A673 (cell line): ENCODE results near the gene KCNQ1. TPM values are rescaled to one million over a fixed set of nuclear protein-coding genes. Genes with fewer than 3 reads are reported as not detected.

ENCODE experiments used
- BruUV-seq: library from RNA; stranded (reverse); fragments of 400-500 nt; replicated peaks from 2 replicates; lab custom pipeline; 2021; lab: Mats Ljungman, UMichigan
- CTCF ChIA-PET: fragments of 300-600 bp; sonication (Branson Sonifier 250); formaldehyde crosslinking; loops from one replicate; lab custom pipeline; 2022; ENCODE audit warnings: antibody characterized with exemption; lab: Charles Lee
- POLR2A ChIA-PET: fragments of 300-600 bp; sonication (Branson Sonifier 250); formaldehyde crosslinking; loops from one replicate; lab custom pipeline; 2022; ENCODE audit warnings: antibody characterized with exemption; ENCODE audit not compliant: low non-redundant PET; lab: Charles Lee
- DNase-seq: peaks from one replicate; pipeline ENCODE4 v3.0.0-alpha.2; 2015; ENCODE audit warnings: low spot score
- H3K27ac ChIP-seq: fragments of 200-600 bp; sonication (generic); 2 replicates; pipeline ENCODE4 v1.5.1; 2016; ENCODE audit warnings: mixed run types, low read depth, mild to moderate bottlenecking, mixed read lengths, antibody characterized with exemption, low read length; ENCODE audit not compliant: poor library complexity, severe bottlenecking
- H3K27me3 ChIP-seq: fragments of 200-600 bp; sonication (generic); replicated peaks from 2 replicates; pipeline ENCODE4 v1.6.1; 2017; ENCODE audit warnings: mixed run types, low read depth, mild to moderate bottlenecking, mixed read lengths, antibody characterized with exemption, low read length; ENCODE audit not compliant: insufficient read depth, poor library complexity
- H3K36me3 ChIP-seq: fragments of 200-600 bp; sonication (generic); 2 replicates; pipeline ENCODE4 v1.6.1; 2016; ENCODE audit warnings: mixed run types, mild to moderate bottlenecking, mixed read lengths, antibody characterized with exemption, low read length; ENCODE audit not compliant: insufficient read depth, poor library complexity, severe bottlenecking
- H3K4me1 ChIP-seq: fragments of 200-600 bp; sonication (generic); 2 replicates; pipeline ENCODE4 v1.6.1; 2017; ENCODE audit warnings: mixed run types, mild to moderate bottlenecking, mixed read lengths, antibody characterized with exemption, low read length; ENCODE audit not compliant: insufficient read depth, poor library complexity, severe bottlenecking
- H3K4me3 ChIP-seq: fragments of 200-600 bp; sonication (generic); 2 replicates; pipeline ENCODE4 v1.5.1; 2016; ENCODE audit warnings: low read depth, mixed run types, mild to moderate bottlenecking, mixed read lengths, low read length; ENCODE audit not compliant: poor library complexity, severe bottlenecking
- H3K9me3 ChIP-seq: fragments of 200-600 bp; sonication (generic); 2 replicates; pipeline ENCODE4 v1.6.1; 2016; ENCODE audit warnings: mixed run types, low read depth, mild to moderate bottlenecking, mixed read lengths, antibody characterized with exemption, low read length; ENCODE audit not compliant: poor library complexity, severe bottlenecking
- EZH2 ChIP-seq: fragments of 200-600 bp; sonication (generic); IDR thresholded peaks from 2 replicates; pipeline ENCODE4 v1.6.1; 2017; ENCODE audit warnings: borderline replicate concordance, low read depth, mild to moderate bottlenecking, mixed read lengths, antibody characterized with exemption, low read length; ENCODE audit not compliant: poor library complexity, severe bottlenecking
- intact Hi-C: fragments of 100-400 bp; cut with micrococcal nuclease; formaldehyde crosslinking; loops from one replicate; pipeline ENCODE4 v1.10.0; 2022; ENCODE audit not compliant: unreplicated experiment
- total RNA-seq: library from RNA; stranded (reverse); gene quantifications from 2 replicates; pipeline ENCODE4 v1.2.3, GENCODE V29; 2021
- TF ChIP-seq, protein P1 (sequence below): fragments of 300-800, 200-600 bp; sonication (generic); conservative IDR thresholded peaks from 2 replicates; pipeline ENCODE4 v1.5.1; 2017; ENCODE audit warnings: low read depth, mild to moderate bottlenecking, antibody characterized with exemption, low read length, moderate library complexity, mixed read lengths

KCNQ1 gene
- total RNA-seq, 1 experiment from 2014 or later, result not detected

GRCh38 chr11:2671748-2672147 is 226.9 kb downstream of the KCNQ1 start:
- Histone ChIP-seq H3K4me1 (no peaks in the 10 kb centered on the region), H3K4me3 (no peak overlapping the region), H3K27ac (no peak overlapping the region), H3K36me3 (peaks cover 2% of the 10 kb centered on the region), H3K9me3 (no peaks in the 10 kb centered on the region), H3K27me3 (no peaks in the 10 kb centered on the region)
- no TSS peak for BruUV-seq
- intact Hi-C loops, result no loop called here
- DNase-seq, result no peak
- TF ChIP-seq EZH2, result no peak
- TF ChIP-seq, protein P1, sequence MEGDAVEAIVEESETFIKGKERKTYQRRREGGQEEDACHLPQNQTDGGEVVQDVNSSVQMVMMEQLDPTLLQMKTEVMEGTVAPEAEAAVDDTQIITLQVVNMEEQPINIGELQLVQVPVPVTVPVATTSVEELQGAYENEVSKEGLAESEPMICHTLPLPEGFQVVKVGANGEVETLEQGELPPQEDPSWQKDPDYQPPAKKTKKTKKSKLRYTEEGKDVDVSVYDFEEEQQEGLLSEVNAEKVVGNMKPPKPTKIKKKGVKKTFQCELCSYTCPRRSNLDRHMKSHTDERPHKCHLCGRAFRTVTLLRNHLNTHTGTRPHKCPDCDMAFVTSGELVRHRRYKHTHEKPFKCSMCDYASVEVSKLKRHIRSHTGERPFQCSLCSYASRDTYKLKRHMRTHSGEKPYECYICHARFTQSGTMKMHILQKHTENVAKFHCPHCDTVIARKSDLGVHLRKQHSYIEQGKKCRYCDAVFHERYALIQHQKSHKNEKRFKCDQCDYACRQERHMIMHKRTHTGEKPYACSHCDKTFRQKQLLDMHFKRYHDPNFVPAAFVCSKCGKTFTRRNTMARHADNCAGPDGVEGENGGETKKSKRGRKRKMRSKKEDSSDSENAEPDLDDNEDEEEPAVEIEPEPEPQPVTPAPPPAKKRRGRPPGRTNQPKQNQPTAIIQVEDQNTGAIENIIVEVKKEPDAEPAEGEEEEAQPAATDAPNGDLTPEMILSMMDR, result no peak
- ChIA-PET POLR2A (no interaction called here), CTCF (no interaction called here)

DNA sequence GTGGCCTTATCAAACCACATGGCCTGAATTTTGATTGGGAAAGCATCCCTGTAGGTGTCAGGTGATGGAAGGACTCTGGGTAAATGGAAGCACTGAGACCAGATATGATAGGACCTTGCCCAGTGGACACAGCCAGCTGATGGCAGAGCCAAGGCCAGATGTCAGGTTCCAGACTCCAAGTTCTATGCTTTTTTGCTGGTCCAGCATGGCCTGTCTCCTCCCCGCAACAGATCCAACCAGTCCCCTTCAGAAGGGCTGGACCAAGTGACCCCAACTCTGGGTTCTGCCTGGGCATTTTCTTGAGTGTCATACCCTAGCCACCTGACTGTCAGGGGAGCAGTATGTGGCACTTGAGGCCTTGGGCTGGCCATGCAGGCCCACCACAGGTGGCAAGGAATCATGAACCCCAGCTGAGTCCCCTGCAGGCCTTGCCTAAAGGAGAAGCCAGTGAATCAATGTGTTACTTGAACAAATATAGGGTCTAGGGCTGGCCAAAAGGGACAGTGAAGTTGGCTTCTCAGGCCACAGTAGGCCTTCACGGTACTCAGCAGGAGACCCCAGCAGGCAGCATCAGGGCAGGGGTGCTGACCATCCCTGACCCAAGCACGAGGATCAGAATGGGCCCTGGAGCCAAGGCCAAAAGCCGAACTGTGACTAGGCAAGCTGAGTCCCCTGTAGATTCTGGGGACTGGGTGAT is 227.9 kb downstream of the KCNQ1 start:
- no TSS peak for BruUV-seq
- no peak for DNase-seq
- Histone ChIP-seq H3K27me3 (no peaks in the 10 kb centered on the region), H3K9me3 (no peaks in the 10 kb centered on the region), H3K4me1 (no peaks in the 10 kb centered on the region), H3K27ac (no peak overlapping the region), H3K36me3 (peaks cover 2% of the 10 kb centered on the region), H3K4me3 (no peak overlapping the region)
- TF ChIP-seq, protein P1, result no peak
- no peak for TF ChIP-seq EZH2
- ChIA-PET POLR2A (no interaction called here), CTCF (no interaction called here)
- intact Hi-C loops, result no loop called here

DNA sequence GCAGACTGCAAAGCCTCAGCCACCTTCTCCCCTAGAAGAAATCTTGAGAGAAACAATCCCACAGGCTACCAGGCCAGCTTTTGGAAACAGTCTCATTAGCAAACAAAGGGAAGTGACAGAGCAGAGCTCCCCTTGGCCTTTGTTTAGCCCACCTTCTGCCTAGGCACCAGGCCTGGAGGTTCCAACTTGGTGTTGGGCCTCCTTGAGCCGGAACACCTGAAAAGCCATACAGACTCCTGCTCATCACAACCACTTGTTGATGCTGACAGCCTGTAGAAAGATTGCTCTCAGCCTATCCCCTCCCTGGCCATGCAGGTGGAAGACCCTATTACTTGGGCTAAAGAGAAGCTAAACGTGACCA is 228.4 kb downstream of the KCNQ1 start:
- Histone ChIP-seq H3K4me1 (no peaks in the 10 kb centered on the region), H3K9me3 (no peaks in the 10 kb centered on the region), H3K27ac (no peak overlapping the region), H3K36me3 (peaks cover 2% of the 10 kb centered on the region), H3K27me3 (no peaks in the 10 kb centered on the region), H3K4me3 (no peak overlapping the region)
- intact Hi-C loops, result no loop called here
- BruUV-seq, result no TSS peak
- DNase-seq, result no peak
- CTCF ChIA-PET, result no interaction called here
- POLR2A ChIA-PET, result no interaction called here
- TF ChIP-seq, protein P1, result no peak
- no peak for TF ChIP-seq EZH2
